Hematopoietic multipotent progenitor cell treated with erythropoietin and hydrocortisone succinate and interleukin-3 and kit ligand, for 17 days (in vitro differentiated cells): ENCODE data around the gene ZNF641.

Experiments
- DNase-seq: peaks from one replicate; pipeline ENCODE4 v3.0.0-alpha.2; 2015; ENCODE audit warnings: low spot score

The ZNF641 gene

GRCh38 chr12:48350249-48351021, at the start of gene ZNF641:
Gene ZNF641, minus strand, starts transcription at chr12:48350919. Its CDS starts 2,829 bp downstream, at chr12:48348090.
- DNase-seq, result peak; percentile 73

GRCh38 chr12:48390026-48390425, 39.3 kb upstream of the ZNF641 start:
- DNase-seq, result no peak

DNA sequence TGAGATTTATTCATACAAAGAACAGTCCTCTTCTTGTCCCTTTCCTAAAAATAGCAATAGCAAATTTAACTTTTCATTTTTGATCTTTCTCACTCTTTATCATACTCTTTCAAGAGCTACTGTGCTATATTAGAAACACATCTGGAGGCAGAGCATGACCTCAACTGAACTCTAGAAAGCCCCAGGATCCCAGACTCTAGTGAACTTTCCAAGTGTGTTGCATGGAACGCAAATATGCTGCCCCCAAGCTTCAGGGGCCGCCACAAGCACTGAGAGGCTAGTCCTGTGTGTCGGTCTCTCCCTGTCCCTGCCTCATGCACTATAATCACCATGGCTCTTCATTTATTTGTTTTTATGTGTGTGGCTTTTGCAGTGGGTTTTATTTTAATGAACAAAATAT, 38.7 kb upstream of the ZNF641 start:
- no peak for DNase-seq

DNA sequence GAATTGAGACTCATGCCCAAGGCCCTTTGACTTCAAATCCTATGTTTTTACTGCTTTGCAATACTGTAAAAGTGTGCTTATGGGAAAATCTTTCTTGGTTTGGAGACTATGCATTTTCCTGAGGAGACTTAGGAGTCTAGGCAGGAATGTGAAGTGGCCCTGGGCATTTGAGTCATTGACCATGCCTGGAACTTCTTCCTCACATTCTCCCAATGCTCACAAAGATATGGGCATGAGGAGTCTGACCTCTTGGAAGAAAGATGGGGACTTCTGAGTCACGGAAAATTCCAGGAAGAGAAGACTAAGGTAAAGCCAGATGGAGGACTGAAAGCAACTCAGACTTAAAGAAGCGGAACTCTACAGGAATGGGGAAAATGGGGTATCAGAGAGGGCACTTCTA, 38.2 kb upstream of the ZNF641 start:
- DNase-seq, result no peak

DNA sequence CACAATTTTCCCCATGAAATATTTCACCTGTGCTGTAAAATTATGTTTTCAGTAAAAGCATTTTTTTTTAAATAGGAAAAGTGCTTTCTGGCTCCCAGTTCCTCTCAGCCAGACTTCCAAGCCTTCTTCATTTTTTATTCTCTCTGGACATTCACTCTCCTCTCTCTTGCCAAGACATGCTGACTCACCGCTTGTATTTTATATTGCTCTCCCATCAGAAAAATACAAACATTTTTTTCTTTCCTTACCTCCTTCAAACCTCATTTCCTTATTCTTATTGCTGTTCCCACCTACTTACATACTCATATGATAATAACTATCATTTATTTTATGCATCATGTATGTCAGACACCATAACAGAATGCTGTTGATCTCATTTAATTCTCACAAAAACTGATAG, 37.7 kb upstream of the ZNF641 start:
- no peak for DNase-seq

- no peak for DNase-seq
Measured at GRCh38 chr12:48380596-48380995, 29.9 kb upstream of the ZNF641 start.

- no peak for DNase-seq
Measured at GRCh38 chr12:48379794-48380193, 29.1 kb upstream of the ZNF641 start.

DNA sequence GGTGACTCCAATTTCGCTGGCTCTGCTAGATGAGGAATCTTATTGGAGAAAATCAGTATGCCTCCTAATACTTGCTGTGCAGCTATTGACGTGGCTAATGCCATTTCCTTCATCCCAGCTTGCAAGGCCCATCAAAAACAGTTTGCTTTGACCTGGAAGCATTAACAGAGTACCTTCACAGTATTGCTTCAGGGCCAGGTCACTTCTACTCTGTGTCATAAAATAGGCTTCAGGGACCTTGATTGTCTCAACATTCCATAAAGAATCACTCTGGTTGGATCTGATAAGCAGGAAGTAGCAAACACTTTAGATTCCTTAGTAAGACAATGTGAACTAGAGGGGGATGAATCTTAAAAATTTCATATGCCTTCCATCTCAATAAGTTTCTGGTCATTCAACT, 26.9 kb upstream of the ZNF641 start:
- DNase-seq, result no peak

- no peak for DNase-seq
Measured at GRCh38 chr12:48374164-48374563, 23.4 kb upstream of the ZNF641 start.

- no peak for DNase-seq
Measured at GRCh38 chr12:48366131-48366530, 15.4 kb upstream of the ZNF641 start.

DNA sequence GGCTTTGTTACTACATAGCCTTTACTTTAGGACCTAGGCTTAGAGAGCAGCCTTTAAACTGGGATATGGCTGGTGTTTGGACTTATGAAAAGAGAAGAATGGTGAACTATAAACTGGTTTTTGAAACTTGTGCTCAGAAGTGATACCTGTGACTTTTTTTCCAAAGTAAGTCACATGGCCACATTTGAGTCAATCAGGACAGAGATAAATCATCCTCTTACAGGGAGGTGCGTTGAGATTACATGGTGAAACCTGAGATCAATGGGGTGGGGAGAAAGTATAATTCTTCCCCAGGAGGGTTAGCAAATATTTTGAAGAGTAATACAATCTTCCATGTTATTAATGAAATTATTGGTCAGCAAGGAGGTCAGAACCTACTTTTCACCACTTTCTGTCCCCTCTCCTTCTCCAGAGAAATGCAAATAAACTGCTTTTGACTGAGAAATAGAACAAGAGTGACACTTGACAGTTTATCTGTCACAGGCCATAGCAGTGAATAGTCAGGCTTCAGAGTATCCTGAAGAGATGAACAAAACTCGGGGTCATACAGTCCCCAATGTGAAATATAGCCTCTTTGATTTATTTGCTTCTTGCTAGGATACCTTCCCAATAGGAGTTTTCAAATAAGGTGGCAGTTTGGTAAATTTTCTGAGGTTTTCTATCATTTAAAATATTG, 11.1 kb upstream of the ZNF641 start:
- no peak for DNase-seq

GRCh38 chr12:48358937-48359513, 8.3 kb upstream of the ZNF641 start:
- no peak for DNase-seq

GRCh38 chr12:48356041-48356768, 5.5 kb upstream of the ZNF641 start:
- no peak for DNase-seq

GRCh38 chr12:48352157-48352760, 1.5 kb upstream of the ZNF641 start:
- DNase-seq, result peak; percentile 16

GRCh38 chr12:48351022-48351708, 446 bp upstream of the ZNF641 start:
- DNase-seq, result no peak

- DNase-seq, result no peak
Measured at GRCh38 chr12:48349471-48349870, 1.2 kb downstream of the ZNF641 start.

DNA sequence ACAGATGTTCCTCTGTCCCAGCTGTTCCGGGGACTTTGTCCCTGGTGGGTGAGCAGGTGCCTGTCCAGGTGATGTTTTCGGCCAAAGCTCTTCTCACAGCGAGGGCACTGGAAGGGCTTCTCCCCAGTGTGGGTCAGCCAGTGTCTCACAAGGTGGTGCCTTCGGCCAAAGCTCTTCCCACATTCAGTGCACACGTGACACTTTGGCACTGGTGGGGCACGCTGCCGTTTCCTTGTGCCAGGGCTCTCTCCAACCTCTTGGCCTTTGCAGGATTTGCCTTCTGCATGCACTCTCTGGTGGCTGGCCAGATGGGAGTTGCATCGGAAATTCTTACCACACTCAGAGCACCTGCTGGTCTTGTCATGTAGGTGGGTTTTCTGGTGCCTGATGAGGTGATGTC, 7.7 kb downstream of the ZNF641 start:
- DNase-seq, result no peak

DNA sequence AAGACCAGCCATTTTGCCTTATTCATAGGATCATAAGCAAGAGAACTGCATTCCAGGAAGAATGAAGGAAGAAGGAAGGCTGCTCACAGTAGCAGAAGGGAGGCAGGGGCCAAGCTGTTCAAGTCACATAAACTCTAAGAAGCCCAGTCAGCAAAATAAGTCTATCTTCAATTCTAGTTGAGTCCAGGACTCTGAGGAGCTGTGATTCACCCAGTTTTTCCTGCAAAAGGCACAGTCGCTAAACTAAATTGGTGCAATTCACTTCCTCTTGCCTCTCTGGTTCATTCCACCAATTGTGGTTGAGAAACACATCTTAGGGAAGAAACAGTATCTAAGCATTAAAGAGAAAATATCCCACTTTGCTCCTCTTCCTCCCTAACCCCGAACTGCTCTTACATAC, 9.8 kb downstream of the ZNF641 start:
- no peak for DNase-seq

GRCh38 chr12:48339442-48340117, 11.1 kb downstream of the ZNF641 start:
- DNase-seq, result no peak

GRCh38 chr12:48336564-48336963, 14.2 kb downstream of the ZNF641 start:
- DNase-seq, result no peak

DNA sequence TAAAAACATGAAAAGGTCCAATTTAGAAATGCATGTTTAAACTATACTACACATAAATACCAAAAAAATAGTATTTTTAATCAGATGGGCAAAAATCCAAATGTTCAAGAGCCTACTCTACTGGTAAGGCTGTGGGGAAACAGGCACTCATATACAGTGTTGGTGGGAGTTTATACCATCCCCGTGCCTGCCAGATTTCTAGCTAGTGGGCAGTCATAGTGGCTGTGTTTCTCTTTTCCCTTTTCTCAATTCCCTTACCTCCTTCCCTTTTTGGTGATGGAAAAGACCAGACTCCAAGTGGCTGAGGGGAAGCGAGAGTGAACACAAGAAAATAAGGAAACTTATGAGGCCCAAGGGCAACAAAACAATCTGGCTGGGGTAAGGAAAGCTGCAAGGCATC, 14.7 kb downstream of the ZNF641 start:
- no peak for DNase-seq
